Gastrocnemius medialis (tissue), 4 donors: Measurements from ENCODE around the gene AMY2B. TPM values are rescaled to one million over a fixed set of nuclear protein-coding genes. Genes with fewer than 3 reads are reported as not detected.

Experiments
- ATAC-seq, 2 donors: fragments of 150-250 bp; one replicate each; pipeline ENCODE4 v1.9.1; 2016
- DNase-seq, 2 donors: peaks; one replicate each; pipeline ENCODE4 v3.0.0-alpha.2; 2019
- H3K27ac ChIP-seq, 4 donors: fragments of 200-600 bp; sonication (generic); 1 replicate in 1 of 4; 2 replicates in 3 of 4; pipeline ENCODE4 v1.5.1; 2016 to 2018; ENCODE audit warnings: mild to moderate bottlenecking in 2 of 4, moderate library complexity in 1 of 4
- H3K27me3 ChIP-seq, 3 donors: fragments of 200-600 bp; sonication (generic) in 2 of 3; 1 replicate in 1 of 3; 2 replicates in 2 of 3; pipeline versions ENCODE4 v1.5.1 to v1.6.0; 2016 to 2019; ENCODE audit warnings: mild to moderate bottlenecking in 1 of 3, moderate library complexity in 1 of 3
- H3K36me3 ChIP-seq, 2 donors: fragments of 200-600 bp; sonication (generic) in 1 of 2; one replicate each; pipeline ENCODE4 v1.5.1; 2017 to 2018
- H3K4me1 ChIP-seq, 2 donors: fragments of 200-600 bp; sonication (generic) in 1 of 2; one replicate each; pipeline ENCODE4 v1.5.1; 2016 to 2017; ENCODE audit warnings: mild to moderate bottlenecking in 2 of 2
- H3K4me3 ChIP-seq, 4 donors: fragments of 200-600 bp; sonication (generic) in 3 of 4; 1 replicate in 1 of 4; 2 replicates in 3 of 4; pipeline ENCODE4 v1.5.1; 2016 to 2019; ENCODE audit warnings: mild to moderate bottlenecking in 2 of 4
- H3K9me3 ChIP-seq, 3 donors: fragments of 200-600 bp; sonication (generic) in 2 of 3; 1 replicate in 1 of 3; 2 replicates in 2 of 3; pipeline ENCODE4 v1.5.1; 2016 to 2019
- POLR2A ChIP-seq, 2 donors: fragments of 450-650 bp; IDR thresholded peaks; one replicate each; pipeline ENCODE4 v1.6.1; 2017; ENCODE audit warnings: antibody characterized with exemption in 2 of 2, mild to moderate bottlenecking in 2 of 2, moderate library complexity in 2 of 2
- in situ Hi-C, 4 donors: fragments of 200-750 bp; cut with MboI; loops; one replicate each; pipeline versions ENCODE4 v1.15.0 to v1.8.0; 2017; ENCODE audit warnings: low sequenced_read_pairs in 4 of 4
- intact Hi-C: fragments of 100-400 bp; cut with DNase I; formaldehyde crosslinking; loops from one replicate; pipeline ENCODE4 v1.15.1; 2023; ENCODE audit warnings: low total_unique reads
- total RNA-seq, 4 donors: library from RNA; depleted of rRNA; stranded (reverse); fragments of >200 nt; gene quantifications; one replicate each; pipeline versions ENCODE4 v1.1.0 to v1.2.3, GENCODE V29; 2016
- TF ChIP-seq, protein P1 (sequence below), 5 experiments: fragments of 450-650 bp in 3 of 5; fragments of 200-600 bp in 2 of 5; sonication (generic) in 2 of 5; IDR thresholded peaks in 4 of 5; conservative IDR thresholded peaks in 1 of 5; 1 replicate in 4 of 5; 2 replicates in 1 of 5; pipeline ENCODE4 v1.5.1; 2016 to 2019; ENCODE audit warnings: antibody characterized with exemption in 5 of 5, mild to moderate bottlenecking in 3 of 5, moderate library complexity in 3 of 5

The AMY2B gene
- total RNA-seq, 4 donors from 2014 or later, result 9.7 to 70.8 (median 25.4) TPM

DNA sequence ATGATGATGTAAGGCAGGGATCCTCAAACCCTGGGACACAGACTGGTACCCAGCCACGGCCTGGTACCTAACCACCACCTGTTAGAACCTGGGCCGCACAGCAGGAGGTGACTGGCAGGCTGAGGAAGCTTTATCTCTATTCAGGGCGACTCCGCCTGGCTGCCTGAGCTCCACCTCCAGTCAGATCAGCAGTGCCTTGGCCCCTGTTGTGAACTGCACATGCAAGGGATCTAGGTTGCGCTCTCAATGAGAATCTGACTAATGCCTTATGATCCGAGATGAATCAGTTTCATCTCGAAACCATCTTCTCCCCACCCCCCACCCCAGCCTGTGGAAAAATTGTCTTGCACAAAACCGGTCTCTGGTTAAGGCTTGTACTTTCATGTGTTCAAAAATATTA is 41.6 kb upstream of the AMY2B start:
- peak in 1 of 2 donors; percentile 29 for DNase-seq

DNA sequence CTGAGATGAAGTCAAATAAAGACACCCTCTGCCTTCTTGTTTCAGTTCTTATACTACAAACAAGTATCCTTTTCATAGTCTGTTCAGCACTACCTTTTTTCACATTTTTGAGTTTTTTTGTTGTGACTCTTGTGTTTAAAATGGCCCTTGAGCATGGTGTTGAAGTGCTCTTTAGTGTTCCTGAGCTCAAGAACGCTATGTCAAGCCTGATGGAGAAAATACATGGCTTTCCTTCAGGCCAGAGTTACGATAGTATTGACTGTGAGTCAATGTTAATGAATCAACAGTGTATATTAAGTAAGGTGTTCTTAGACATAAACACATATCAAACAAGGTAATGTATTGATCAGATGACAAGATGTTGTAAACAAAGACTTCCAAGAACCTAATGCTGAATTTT is 33.2 kb upstream of the AMY2B start:
- Histone ChIP-seq H3K9me3 (no peaks in the 10 kb centered on the region), H3K4me3 (no peak overlapping the region), H3K36me3 (peaks cover under 1 to 94% of the 10 kb centered on the region in 2 donors), H3K27me3 (no peaks in the 10 kb centered on the region), H3K4me1 (peaks cover 0 to 3% of the 10 kb centered on the region in 2 donors), H3K27ac (no peak overlapping the region)
- intact Hi-C loops (no loop called here), in situ Hi-C loops (no loop called here)
- no peak for TF ChIP-seq POLR2A (IDR thresholded peaks at IDR 0.05)
- TF ChIP-seq, protein P1, sequence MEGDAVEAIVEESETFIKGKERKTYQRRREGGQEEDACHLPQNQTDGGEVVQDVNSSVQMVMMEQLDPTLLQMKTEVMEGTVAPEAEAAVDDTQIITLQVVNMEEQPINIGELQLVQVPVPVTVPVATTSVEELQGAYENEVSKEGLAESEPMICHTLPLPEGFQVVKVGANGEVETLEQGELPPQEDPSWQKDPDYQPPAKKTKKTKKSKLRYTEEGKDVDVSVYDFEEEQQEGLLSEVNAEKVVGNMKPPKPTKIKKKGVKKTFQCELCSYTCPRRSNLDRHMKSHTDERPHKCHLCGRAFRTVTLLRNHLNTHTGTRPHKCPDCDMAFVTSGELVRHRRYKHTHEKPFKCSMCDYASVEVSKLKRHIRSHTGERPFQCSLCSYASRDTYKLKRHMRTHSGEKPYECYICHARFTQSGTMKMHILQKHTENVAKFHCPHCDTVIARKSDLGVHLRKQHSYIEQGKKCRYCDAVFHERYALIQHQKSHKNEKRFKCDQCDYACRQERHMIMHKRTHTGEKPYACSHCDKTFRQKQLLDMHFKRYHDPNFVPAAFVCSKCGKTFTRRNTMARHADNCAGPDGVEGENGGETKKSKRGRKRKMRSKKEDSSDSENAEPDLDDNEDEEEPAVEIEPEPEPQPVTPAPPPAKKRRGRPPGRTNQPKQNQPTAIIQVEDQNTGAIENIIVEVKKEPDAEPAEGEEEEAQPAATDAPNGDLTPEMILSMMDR (IDR thresholded peaks at IDR 0.05 in 4 of 5, conservative IDR thresholded peaks at IDR 0.05 in 1 of 5), result no peak
- ATAC-seq, result no peak
- DNase-seq, result no peak

More for the DNA sequence above, 41.6 kb upstream of the AMY2B start:
- H3K36me3 ChIP-seq, result peaks cover 0 to 11% of the 10 kb centered on the region in 2 donors
- H3K4me3 ChIP-seq, result no peak overlapping the region
- no peaks in the 10 kb centered on the region for H3K27me3 ChIP-seq
- no peak for TF ChIP-seq POLR2A (IDR thresholded peaks at IDR 0.05)
- TF ChIP-seq, protein P1 (IDR thresholded peaks at IDR 0.05 in 4 of 5, conservative IDR thresholded peaks at IDR 0.05 in 1 of 5), result no peak
- H3K4me1 ChIP-seq, result peaks cover 28 to 54% of the 10 kb centered on the region in 2 donors
- no peak for ATAC-seq
- intact Hi-C loops, result loop anchor here (5.0 kb wide), 1 partner anchor 33 kb away; no protein-coding TSS in a partner anchor
- in situ Hi-C loops, result no loop called here
- no peak overlapping the region for H3K27ac ChIP-seq
- H3K9me3 ChIP-seq, result no peaks in the 10 kb centered on the region

- DNase-seq, result no peak
- intact Hi-C loops, result no loop called here
- TF ChIP-seq, protein P1 (IDR thresholded peaks at IDR 0.05 in 4 of 5, conservative IDR thresholded peaks at IDR 0.05 in 1 of 5), result no peak
- no peak for TF ChIP-seq POLR2A (IDR thresholded peaks at IDR 0.05)
- Histone ChIP-seq H3K4me3 (no peak overlapping the region), H3K27ac (no peak overlapping the region), H3K4me1 (no peaks in the 10 kb centered on the region), H3K9me3 (no peaks in the 10 kb centered on the region), H3K36me3 (peaks cover 4 to 90% of the 10 kb centered on the region in 2 donors), H3K27me3 (no peaks in the 10 kb centered on the region)
- in situ Hi-C loops, result no loop called here
- no peak for ATAC-seq
Measured at GRCh38 chr1:103541431-103541830, 30.0 kb upstream of the AMY2B start.

GRCh38 chr1:103546496-103546895 is 24.9 kb upstream of the AMY2B start:
- DNase-seq (no peak), ATAC-seq (no peak)
- Histone ChIP-seq H3K4me3 (no peak overlapping the region), H3K36me3 (peaks cover 4 to 89% of the 10 kb centered on the region in 2 donors), H3K27me3 (no peaks in the 10 kb centered on the region), H3K4me1 (no peaks in the 10 kb centered on the region), H3K9me3 (no peaks in the 10 kb centered on the region), H3K27ac (no peak overlapping the region)
- intact Hi-C loops, result no loop called here
- TF ChIP-seq, protein P1 (IDR thresholded peaks at IDR 0.05 in 4 of 5, conservative IDR thresholded peaks at IDR 0.05 in 1 of 5), result no peak
- no peak for TF ChIP-seq POLR2A (IDR thresholded peaks at IDR 0.05)
- in situ Hi-C loops, result no loop called here

GRCh38 chr1:103547840-103548239 is 23.5 kb upstream of the AMY2B start:
- Histone ChIP-seq H3K4me1 (no peaks in the 10 kb centered on the region), H3K9me3 (no peaks in the 10 kb centered on the region), H3K27me3 (no peaks in the 10 kb centered on the region), H3K36me3 (peaks cover 4 to 89% of the 10 kb centered on the region in 2 donors), H3K4me3 (no peak overlapping the region), H3K27ac (no peak overlapping the region)
- ATAC-seq (no peak), DNase-seq (no peak)
- in situ Hi-C loops (no loop called here), intact Hi-C loops (no loop called here)
- TF ChIP-seq, protein P1 (IDR thresholded peaks at IDR 0.05 in 4 of 5, conservative IDR thresholded peaks at IDR 0.05 in 1 of 5), result no peak
- TF ChIP-seq POLR2A (IDR thresholded peaks at IDR 0.05), result no peak
